ENCODE measurements around the gene DHRS4L2.

DNA sequence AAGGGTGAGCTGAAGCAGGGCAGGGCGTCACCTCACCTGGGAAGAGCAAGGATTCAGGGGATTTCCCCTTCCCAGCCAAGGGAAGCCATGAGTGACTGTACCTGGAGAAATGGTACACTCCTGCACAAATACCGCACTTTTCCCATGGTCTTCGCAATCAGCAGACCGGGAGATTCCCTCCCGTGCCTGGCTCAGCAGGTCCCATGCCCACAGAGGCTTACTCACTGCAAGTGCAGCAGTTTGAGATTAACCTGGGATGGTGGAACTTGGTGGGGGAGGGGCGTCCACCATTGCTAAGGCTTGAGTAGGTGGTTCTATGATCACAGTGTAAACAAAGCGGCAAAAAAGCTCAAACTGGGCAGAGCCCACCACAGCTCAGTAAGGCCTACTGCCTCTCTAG, 46.1 kb upstream of the DHRS4L2 start:
- TF ChIP-seq CTCF (IDR thresholded peaks at IDR 0.05; ENCODE audit: low read depth, low read length) (no peak), EZH2phosphoT487 (IDR thresholded peaks at IDR 0.05; ENCODE audit: low read depth) (no peak)

Data from OCI-LY3 (cell line).